Glutamatergic neuron (in vitro differentiated cells): ENCODE measurements around the gene SIN3A. TPM values are rescaled to one million over a fixed set of nuclear protein-coding genes. Genes with fewer than 3 reads are reported as not detected.

Experiments
- DNase-seq: peaks from one replicate; pipeline ENCODE4 v3.0.0; 2022
- H3K27ac Mint-ChIP-seq: one replicate; pipeline ENCODE4 v1.8.0; 2020; ENCODE audit warnings: mild to moderate bottlenecking, mixed read lengths, inconsistent platforms; ENCODE audit not compliant: unreplicated experiment
- H3K27me3 Mint-ChIP-seq: one replicate; pipeline ENCODE4 v1.8.0; 2020; ENCODE audit warnings: mild to moderate bottlenecking, moderate library complexity, mixed read lengths, inconsistent platforms; ENCODE audit not compliant: unreplicated experiment
- H3K36me3 Mint-ChIP-seq: one replicate; pipeline ENCODE4 v1.8.0; 2020; ENCODE audit warnings: mild to moderate bottlenecking, mixed read lengths, inconsistent platforms; ENCODE audit not compliant: unreplicated experiment
- H3K4me1 Mint-ChIP-seq: one replicate; pipeline ENCODE4 v1.8.0; 2020; ENCODE audit warnings: mild to moderate bottlenecking, low read depth, mixed read lengths, inconsistent platforms; ENCODE audit not compliant: unreplicated experiment
- H3K4me3 Mint-ChIP-seq: one replicate; pipeline ENCODE4 v1.8.0; 2020; ENCODE audit warnings: mild to moderate bottlenecking, mixed read lengths, inconsistent platforms; ENCODE audit not compliant: unreplicated experiment
- H3K9me3 Mint-ChIP-seq: one replicate; pipeline ENCODE4 v1.8.0; 2020; ENCODE audit warnings: mild to moderate bottlenecking, moderate library complexity, mixed read lengths, inconsistent platforms; ENCODE audit not compliant: unreplicated experiment
- total RNA-seq: library from RNA; stranded (reverse); fragmentation: NEBNext Ultra II Directional; extraction: Animal tissue kit (Norgen Biotek cat#: 25700); gene quantifications from one replicate; pipeline ENCODE4 v1.2.1, GENCODE V29; 2021; ENCODE audit not compliant: unreplicated experiment
- TF ChIP-seq, protein P1 (sequence below): fragments of 200-600 bp; sonication (generic); IDR thresholded peaks from one replicate; pipeline ENCODE4 v1.5.0; 2021; ENCODE audit not compliant: partially characterized antibody, unreplicated experiment

Gene SIN3A
- total RNA-seq, 1 donor from 2014 or later = 45.4 TPM

DNA sequence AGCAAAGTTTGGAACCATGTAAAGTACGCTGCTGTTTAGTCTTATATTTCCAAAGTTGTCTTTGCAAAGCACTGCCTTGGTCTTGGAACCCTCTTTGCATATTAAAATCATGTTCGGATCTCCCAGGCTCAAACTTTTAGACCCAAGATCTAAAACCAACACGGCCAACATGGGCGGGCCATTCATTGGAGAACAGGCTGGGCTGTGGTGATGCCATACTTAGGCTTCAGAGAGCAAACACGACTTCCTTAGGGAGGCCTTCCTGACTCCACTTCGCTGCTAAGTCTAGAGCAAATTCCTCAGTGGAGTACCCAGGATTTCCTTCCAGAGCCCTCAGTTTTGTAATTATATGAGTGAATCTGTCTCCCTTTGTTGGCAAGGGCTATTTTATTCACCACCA lies 86.6 kb downstream of the SIN3A start:
- Mint-ChIP-seq H3K4me1 (peaks cover 2% of the 10 kb centered on the region), H3K9me3 (peaks cover 5% of the 10 kb centered on the region), H3K27ac (no peak overlapping the region), H3K36me3 (no peaks in the 10 kb centered on the region), H3K4me3 (no peak overlapping the region), H3K27me3 (peaks cover 1% of the 10 kb centered on the region)
- DNase-seq = no peak
- TF ChIP-seq, protein P1, sequence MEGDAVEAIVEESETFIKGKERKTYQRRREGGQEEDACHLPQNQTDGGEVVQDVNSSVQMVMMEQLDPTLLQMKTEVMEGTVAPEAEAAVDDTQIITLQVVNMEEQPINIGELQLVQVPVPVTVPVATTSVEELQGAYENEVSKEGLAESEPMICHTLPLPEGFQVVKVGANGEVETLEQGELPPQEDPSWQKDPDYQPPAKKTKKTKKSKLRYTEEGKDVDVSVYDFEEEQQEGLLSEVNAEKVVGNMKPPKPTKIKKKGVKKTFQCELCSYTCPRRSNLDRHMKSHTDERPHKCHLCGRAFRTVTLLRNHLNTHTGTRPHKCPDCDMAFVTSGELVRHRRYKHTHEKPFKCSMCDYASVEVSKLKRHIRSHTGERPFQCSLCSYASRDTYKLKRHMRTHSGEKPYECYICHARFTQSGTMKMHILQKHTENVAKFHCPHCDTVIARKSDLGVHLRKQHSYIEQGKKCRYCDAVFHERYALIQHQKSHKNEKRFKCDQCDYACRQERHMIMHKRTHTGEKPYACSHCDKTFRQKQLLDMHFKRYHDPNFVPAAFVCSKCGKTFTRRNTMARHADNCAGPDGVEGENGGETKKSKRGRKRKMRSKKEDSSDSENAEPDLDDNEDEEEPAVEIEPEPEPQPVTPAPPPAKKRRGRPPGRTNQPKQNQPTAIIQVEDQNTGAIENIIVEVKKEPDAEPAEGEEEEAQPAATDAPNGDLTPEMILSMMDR = no peak

- TF ChIP-seq, protein P1 = no peak
- H3K4me1 Mint-ChIP-seq = peaks cover 2% of the 10 kb centered on the region
- DNase-seq = no peak
- H3K4me3 Mint-ChIP-seq = no peak overlapping the region
- no peak overlapping the region for H3K27ac Mint-ChIP-seq
- H3K36me3 Mint-ChIP-seq = no peaks in the 10 kb centered on the region
- H3K9me3 Mint-ChIP-seq = peaks cover 3% of the 10 kb centered on the region
- peaks cover 1% of the 10 kb centered on the region for H3K27me3 Mint-ChIP-seq
Measured at GRCh38 chr15:75363786-75364185, 87.7 kb downstream of the SIN3A start.

DNA sequence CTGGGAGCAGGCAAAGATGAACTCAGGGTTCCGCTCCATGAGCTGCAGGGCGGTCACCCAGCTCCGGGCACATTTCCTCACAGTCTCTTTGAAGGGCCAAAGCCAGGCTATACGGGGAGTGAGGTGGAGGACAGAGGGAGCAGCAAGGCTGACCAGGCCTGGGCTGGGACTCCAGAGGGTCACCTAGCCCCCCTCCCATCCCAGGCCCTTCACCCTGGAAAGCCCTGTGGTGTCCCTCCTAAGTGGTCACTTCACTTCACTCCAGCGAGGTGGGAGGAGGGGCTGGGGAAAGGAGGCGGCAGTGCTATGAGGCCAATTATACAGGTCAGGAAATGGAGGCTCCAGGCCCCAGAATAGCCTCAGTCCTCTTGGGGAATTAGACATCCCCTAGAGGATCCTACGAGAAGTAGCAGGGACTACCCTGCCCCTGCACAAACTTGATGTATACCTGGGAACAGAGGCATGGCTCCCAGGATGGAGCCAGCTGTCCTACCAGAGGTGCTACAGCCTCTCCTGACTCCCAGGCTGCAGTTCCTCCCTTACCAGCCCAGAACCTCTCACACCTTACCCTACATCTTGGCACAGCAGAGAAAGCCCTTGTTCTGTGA lies 88.7 kb downstream of the SIN3A start:
- DNase-seq = no peak
- Mint-ChIP-seq H3K27me3 (peaks cover 1% of the 10 kb centered on the region), H3K9me3 (no peaks in the 10 kb centered on the region), H3K36me3 (no peaks in the 10 kb centered on the region), H3K27ac (no peak overlapping the region), H3K4me3 (no peak overlapping the region), H3K4me1 (no peaks in the 10 kb centered on the region)
- TF ChIP-seq, protein P1 = no peak

GRCh38 chr15:75361989-75362641 lies 89.4 kb downstream of the SIN3A start:
- TF ChIP-seq, protein P1 = no peak
- Mint-ChIP-seq H3K36me3 (no peaks in the 10 kb centered on the region), H3K27me3 (no peaks in the 10 kb centered on the region), H3K27ac (no peak overlapping the region), H3K4me3 (no peak overlapping the region), H3K4me1 (no peaks in the 10 kb centered on the region), H3K9me3 (no peaks in the 10 kb centered on the region)
- no peak for DNase-seq

- TF ChIP-seq, protein P1 = no peak
- Mint-ChIP-seq H3K36me3 (no peaks in the 10 kb centered on the region), H3K4me1 (no peaks in the 10 kb centered on the region), H3K9me3 (no peaks in the 10 kb centered on the region), H3K4me3 (no peak overlapping the region), H3K27me3 (no peaks in the 10 kb centered on the region), H3K27ac (no peak overlapping the region)
- no peak for DNase-seq
Measured at GRCh38 chr15:75361361-75361988, 90.0 kb downstream of the SIN3A start.
